Placental epithelial cell (primary cell): Measurements from ENCODE around the gene LRCH4. TPM values are rescaled to one million over a fixed set of nuclear protein-coding genes. Genes with fewer than 3 reads are reported as not detected.

ENCODE experiments used
- small RNA-seq: library from RNA; depleted of rRNA; stranded (forward); fragments of <200 nt; gene quantifications from one replicate; pipeline ENCODE3, GENCODE V24; 2012
- total RNA-seq: library from RNA; depleted of rRNA; stranded (reverse); fragments of >200 nt; gene quantifications from 2 replicates; pipeline ENCODE4 v1.2.3, GENCODE V29; 2012

Gene LRCH4, protein sequence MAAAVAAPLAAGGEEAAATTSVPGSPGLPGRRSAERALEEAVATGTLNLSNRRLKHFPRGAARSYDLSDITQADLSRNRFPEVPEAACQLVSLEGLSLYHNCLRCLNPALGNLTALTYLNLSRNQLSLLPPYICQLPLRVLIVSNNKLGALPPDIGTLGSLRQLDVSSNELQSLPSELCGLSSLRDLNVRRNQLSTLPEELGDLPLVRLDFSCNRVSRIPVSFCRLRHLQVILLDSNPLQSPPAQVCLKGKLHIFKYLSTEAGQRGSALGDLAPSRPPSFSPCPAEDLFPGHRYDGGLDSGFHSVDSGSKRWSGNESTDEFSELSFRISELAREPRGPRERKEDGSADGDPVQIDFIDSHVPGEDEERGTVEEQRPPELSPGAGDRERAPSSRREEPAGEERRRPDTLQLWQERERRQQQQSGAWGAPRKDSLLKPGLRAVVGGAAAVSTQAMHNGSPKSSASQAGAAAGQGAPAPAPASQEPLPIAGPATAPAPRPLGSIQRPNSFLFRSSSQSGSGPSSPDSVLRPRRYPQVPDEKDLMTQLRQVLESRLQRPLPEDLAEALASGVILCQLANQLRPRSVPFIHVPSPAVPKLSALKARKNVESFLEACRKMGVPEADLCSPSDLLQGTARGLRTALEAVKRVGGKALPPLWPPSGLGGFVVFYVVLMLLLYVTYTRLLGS
- total RNA-seq: 19.6 and 52.1 TPM in 2 replicates

DNA sequence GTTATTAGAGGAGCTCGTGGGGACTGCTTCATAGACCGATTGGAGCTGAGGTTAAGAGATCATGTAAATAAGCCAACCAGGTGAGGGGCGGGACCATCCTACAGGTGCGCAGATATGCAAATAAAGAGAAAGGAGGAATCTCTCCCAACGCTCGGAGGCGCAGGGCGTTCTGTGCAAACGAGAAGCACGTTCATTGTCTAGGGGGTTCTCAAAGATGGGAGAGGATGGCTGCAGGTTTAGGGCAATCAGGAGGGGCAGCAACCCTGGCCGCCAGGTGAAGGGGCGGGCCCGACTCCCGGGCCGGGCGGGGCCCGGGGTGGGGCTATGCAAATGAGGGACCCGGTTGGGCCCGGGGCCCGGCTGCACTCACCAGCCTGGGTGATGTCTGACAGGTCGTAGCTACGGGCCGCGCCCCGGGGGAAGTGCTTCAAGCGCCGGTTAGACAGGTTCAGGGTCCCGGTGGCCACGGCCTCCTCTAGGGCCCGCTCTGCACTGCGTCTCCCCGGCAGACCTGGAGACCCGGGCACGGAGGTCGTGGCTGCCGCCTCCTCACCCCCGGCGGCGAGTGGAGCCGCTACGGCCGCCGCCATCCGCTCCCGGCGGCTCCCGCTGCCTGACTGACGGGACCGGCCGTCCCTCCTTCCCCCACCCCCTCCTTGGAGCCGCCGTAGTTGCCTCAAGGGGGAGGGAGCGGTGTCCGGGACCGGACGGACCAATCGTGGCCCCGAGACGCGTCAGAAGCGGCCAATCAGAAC lies at the start of gene LRCH4:
TSS of gene LRCH4 (minus strand) at position 619 of the 755 bp plus-strand sequence. CDS start at position 590, 29 bp downstream.

DNA sequence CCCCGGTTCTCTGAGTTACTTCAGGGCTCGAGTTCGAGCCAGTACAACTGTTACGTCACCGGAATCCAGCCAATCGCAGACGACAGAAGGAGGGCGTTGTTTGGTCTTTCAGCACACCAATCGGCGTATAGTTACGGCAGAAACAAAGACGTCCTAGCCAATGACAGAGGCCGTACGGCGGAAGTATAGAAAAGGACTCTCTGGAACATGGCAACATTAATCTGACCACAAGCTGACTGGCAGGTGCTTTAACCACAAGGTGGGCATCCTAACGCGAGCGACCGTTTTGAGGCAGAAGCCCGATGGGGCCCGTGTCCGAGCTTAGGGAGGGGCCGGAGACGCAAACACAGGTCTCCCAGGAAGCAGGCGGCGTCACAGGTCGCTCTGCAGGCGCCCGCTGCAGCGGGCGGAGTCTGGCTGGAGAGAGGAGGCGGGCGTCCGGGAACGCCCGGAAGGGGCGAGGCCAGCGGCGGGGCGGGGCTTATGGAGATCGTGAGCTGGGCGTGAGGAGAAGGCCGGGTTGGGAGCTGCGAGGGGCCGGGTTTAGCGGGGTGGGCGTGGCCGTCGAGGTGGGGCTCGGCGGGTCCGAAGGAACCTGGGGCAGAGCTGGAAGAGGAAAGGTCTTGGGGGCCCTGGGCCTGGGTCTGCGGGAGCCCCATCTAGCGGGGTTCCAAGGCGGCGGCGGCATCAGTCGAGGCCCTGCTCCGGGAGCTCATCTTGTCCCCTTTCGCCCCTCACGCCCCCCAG lies 26.2 kb upstream of the LRCH4 start, which contains the start of gene MOSPD3:
TSS of gene MOSPD3 (plus strand) at position 558 of the 747 bp plus-strand sequence. CDS start 252 bp downstream, outside the sequence.

DNA sequence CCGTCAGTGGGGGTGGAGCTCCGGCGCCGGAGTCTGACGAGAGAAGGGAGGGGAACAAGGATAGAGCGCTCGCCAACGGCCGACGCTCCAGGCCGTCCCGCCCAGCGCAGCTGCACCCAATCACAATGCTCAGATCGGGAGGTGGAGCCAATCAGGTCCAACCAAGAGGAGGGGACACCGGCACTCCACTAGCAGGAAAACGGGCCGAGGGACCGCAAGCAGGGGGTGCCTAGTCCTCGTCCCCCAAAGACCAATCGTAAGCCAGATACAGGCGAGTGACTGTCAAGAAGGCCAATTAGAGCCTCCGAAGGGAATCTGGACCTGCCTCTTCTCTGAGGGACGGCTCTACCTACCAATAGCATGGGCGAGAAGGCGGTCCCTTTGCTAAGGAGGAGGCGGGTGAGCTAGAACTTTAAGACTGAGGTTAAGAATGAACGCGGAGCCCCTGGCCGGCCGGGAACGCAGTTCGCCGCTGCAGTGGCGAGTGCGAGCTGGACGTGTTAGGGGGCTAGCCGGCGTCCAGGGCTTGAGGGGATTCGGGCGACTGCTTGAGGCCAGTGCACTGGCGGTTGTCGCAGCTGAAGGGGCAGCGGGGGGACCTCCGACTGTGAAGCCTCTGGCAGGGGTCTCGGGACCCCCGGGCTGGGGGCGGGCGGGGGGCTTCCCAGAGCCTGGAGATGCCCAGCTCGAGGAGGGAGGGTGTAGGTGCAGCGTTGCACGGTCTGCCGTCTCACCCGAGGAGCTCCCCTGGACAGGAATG lies 517 bp upstream of the LRCH4 start, which contains the start of gene FBXO24:
TSS of gene FBXO24 (plus strand) at position 63 of the 760 bp plus-strand sequence. CDS start at position 361, 298 bp downstream.

DNA sequence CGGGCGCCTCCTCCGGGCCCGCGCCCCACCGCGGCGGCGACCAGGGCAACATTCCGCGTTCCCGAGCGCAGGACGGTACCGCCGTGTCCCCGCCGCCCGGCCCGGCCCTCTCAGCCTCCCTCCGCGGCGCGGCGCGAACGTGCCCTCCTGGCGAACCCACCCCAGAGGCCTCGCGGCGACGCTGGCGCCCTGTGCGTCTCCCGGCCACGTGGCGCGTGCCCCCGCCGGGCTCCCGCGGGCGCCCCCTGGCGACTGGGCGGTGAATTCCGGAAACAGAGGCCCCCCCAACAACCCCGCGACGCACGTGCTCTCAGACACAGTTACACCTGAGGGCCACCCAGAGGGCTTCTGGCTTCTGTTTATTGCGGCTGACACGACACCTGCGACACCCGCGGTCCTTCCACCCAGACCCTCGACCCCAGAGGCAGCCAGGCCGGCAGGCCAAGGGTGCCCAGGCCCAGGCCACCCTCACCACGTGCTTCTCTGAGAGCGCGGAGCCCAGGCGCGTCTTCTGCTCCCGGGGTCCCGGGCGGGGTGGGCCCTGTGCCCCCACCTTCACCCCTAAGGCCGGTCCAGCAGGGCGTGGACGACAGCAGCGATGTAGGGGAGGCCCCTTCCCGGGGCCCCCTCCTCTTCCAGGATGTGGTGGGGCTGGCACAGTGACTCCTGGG lies 12.1 kb downstream of the LRCH4 start, which contains the start of gene SAP25:
TSS of gene SAP25 (minus strand) at position 210 of the 671 bp plus-strand sequence. CDS start at position 52, 158 bp downstream.

DNA sequence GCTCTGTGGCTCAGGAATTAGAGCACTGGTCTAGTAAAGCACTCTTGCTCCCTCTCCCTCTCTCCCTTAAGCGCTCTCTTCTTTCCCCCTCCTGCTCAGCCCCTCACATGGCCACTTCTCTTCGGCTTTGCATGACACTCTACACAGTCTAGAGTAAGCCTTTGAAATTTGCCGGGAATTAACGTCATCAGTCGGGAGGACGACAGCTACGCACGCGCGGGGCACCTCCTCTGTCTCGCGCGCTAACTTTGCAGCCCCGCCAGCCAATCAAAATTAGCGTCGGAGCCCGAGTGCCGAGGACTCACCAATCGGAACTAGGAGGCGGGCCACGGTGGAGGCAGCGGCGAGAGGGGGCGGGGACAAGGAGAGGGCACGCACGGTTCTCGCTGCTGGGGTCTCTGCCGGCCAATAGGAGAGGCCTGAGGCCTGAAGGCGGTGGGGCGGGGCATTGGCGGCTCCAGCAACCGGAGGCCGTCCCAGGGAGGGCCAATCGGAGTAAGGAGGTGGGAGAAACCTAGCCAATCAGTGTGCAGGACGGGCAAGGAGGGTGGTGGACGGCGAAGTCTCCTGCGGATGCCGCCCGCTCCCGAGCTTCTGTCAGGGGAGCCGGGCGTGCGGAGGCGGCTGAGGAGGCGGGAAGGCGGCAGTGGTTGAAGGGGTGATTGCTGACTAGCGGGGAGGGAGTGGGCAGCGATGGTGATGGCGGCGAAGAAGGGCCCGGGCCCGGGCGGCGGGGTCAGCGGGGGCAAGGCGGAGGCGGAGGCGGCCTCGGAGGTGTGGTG lies 47.1 kb downstream of the LRCH4 start, which contains the start of gene AGFG2:
TSS of gene AGFG2 (plus strand) at position 550 of the 782 bp plus-strand sequence. CDS start at position 694, 144 bp downstream.

Small RNA genes within 50 kb of the gene (small RNA-seq; reads per million reads assigned to genes)
- not detected for gene RN7SL416P
- gene SAP25: not detected

Other genes with a start within 250 kb of the LRCH4 start
- 12.5 and 14.1 TPM in 2 replicates for gene PILRB, start 228.0 kb downstream of the LRCH4 start, total RNA-seq
- under 0.01 and 0.22 TPM in 2 replicates for gene PILRA, start 212.6 kb downstream of the LRCH4 start, total RNA-seq
- 1.6 and 4.3 TPM in 2 replicates for gene ZCWPW1, start 157.4 kb downstream of the LRCH4 start, total RNA-seq
- gene MEPCE, start 156.3 kb downstream of the LRCH4 start, total RNA-seq: 34.1 and 47.5 TPM in 2 replicates
- 6.3 and 12.5 TPM in 2 replicates for gene PPP1R35, start 149.6 kb downstream of the LRCH4 start, total RNA-seq
- gene SPACDR, start 121.9 kb downstream of the LRCH4 start, total RNA-seq: 0.87 and 1.2 TPM in 2 replicates
- 23.5 and 29.4 TPM in 2 replicates for gene TSC22D4, start 106.9 kb downstream of the LRCH4 start, total RNA-seq
- 0.87 and 2.0 TPM in 2 replicates for gene NYAP1, start 102.2 kb downstream of the LRCH4 start, total RNA-seq
- 11.8 and 20.2 TPM in 2 replicates for gene AGFG2, start 46.9 kb downstream of the LRCH4 start, total RNA-seq
- 0.79 TPM in 1 of 2 replicates, not detected in the other for gene SAP25, start 12.2 kb downstream of the LRCH4 start, total RNA-seq
- gene FBXO24, start 199 bp upstream of the LRCH4 start, total RNA-seq: 0.39 and 0.54 TPM in 2 replicates
- 2.7 and 9.8 TPM in 2 replicates for gene PCOLCE, start 16.2 kb upstream of the LRCH4 start, total RNA-seq
- gene MOSPD3, start 26.4 kb upstream of the LRCH4 start, total RNA-seq: 13.6 and 20.4 TPM in 2 replicates
- gene TFR2, start 55.4 kb upstream of the LRCH4 start, total RNA-seq: 1.2 and 1.7 TPM in 2 replicates
- gene ACTL6B, start 70.3 kb upstream of the LRCH4 start, total RNA-seq: not detected in 2 replicates
- gene GNB2, start 87.6 kb upstream of the LRCH4 start, total RNA-seq: 110 and 162 TPM in 2 replicates
- gene GIGYF1, start 108.1 kb upstream of the LRCH4 start, total RNA-seq: 23.4 and 30.2 TPM in 2 replicates
- 30.6 and 40.0 TPM in 2 replicates for gene POP7, start 120.0 kb upstream of the LRCH4 start, total RNA-seq
- 0.22 and 0.39 TPM in 2 replicates for gene EPO, start 134.3 kb upstream of the LRCH4 start, total RNA-seq
- gene ZAN, start 147.5 kb upstream of the LRCH4 start, total RNA-seq: not detected in 2 replicates
- 172 and 189 TPM in 2 replicates for gene EPHB4, start 241.4 kb upstream of the LRCH4 start, total RNA-seq